ENCODE data around the gene KIR3DL2.
"Not testable (repeated sequence)": the region's sequence is repeated elsewhere in the genome, so short reads cannot be mapped to it uniquely, and the experiment has no call there.

KIR3DL2 gene

DNA sequence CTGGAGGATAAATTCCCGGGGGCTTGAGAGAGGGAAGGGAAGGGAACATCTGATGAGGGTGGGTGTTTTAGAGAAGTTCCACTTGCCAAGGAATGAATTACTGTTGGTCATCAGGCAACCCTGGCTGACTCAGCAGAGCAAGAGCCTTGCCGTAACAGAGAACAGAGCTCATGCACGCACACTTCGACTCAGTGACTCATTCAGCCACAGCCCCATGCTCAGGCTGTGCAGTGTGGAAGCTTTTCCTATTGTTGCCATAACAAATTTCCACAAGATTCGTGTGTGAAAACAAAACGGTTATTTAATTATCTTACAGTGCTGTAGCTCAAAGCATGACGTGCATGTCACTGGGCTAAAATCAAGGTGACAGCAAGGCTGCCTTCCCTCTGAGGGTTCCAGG lies 9.2 kb downstream of the KIR3DL2 start:
- intact Hi-C loops (cut with DNase I); DNase-seq: not testable (repeated sequence)

DNA sequence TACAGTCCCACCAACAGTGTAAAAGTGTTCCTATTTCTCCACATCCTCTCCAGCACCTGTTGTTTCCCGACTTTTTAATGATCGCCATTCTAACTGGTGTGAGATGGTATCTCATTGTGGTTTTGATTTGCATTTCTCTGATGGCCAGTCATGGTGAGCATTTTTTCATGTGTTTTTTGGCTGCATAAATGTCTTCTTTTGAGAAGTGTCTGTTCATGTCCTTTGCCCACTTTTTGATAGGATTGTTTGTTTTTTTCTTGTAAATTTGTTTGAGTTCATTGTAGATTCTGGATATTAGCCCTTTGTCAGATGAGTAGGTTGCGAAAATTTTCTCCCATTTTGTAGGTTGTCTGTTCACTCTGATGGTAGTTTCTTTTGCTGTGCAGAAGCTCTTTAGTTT lies 13.2 kb downstream of the KIR3DL2 start:
- intact Hi-C loops (cut with DNase I); DNase-seq: not testable (repeated sequence)

GRCh38 chr19:54871696-54872095 lies 21.5 kb downstream of the KIR3DL2 start:
- DNase-seq, result no peak
- intact Hi-C loops (cut with DNase I), result no loop called here

- intact Hi-C loops (cut with DNase I), result no loop called here
- DNase-seq, result no peak
Observed at GRCh38 chr19:54873990-54874389, 23.7 kb downstream of the KIR3DL2 start, which contains the start of gene FCAR. FCAR (plus strand) TSS chr19:54874235; CDS start chr19:54874290, 55 bp downstream.

GRCh38 chr19:54875506-54875905 lies 25.3 kb downstream of the KIR3DL2 start:
- intact Hi-C loops (cut with DNase I), result no loop called here
- DNase-seq, result no peak

GRCh38 chr19:54877471-54877870 lies 27.2 kb downstream of the KIR3DL2 start:
- intact Hi-C loops (cut with DNase I), result no loop called here

DNA sequence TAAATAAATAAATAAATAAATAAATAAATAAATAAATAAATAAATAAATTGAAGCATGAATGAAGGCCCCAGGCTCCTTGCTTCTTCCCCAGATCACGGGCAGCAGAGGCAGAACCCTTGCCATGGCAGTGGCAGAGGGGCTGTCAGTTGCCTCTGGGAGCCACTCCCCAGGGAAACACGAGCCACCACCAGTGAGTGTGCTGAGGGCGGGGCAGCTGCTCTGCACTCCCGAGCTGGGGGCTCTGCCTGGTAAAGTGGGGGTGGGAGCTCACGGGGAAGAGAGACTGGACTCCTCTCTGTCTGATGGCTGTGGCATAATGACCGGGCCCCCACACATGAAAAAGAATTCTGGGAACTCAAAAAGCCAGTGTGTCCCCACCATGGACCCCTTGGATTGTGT lies 31.6 kb downstream of the KIR3DL2 start:
- no peak for DNase-seq
- intact Hi-C loops (cut with DNase I), result no loop called here

More at GRCh38 chr19:54877471-54877870, 27.2 kb downstream of the KIR3DL2 start:
- DNase-seq, result no peak

DNA sequence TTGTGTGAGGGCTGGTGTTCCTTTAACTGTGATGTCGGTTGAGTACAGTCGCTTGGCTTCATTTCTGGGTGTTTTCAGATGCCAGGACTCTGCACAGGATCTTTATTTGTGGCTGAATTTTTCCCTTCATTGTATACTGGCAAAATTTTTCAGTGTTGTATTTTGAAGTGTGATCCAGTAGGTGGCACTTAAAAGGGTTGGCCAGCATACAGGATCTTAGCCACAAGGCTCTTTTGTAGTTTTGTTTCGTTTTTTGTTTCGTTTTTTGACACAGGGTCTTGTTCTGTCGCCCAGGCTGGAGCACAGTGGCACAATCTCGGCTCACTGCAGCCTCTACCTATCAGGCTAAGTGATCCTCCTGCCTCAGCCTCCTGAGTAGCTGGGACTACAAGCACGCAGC lies 32.5 kb downstream of the KIR3DL2 start:
- DNase-seq, result no peak
- intact Hi-C loops (cut with DNase I), result no loop called here

- intact Hi-C loops (cut with DNase I), result no loop called here
- DNase-seq, result no peak
Observed at GRCh38 chr19:54883228-54883627, 33.0 kb downstream of the KIR3DL2 start.

DNA sequence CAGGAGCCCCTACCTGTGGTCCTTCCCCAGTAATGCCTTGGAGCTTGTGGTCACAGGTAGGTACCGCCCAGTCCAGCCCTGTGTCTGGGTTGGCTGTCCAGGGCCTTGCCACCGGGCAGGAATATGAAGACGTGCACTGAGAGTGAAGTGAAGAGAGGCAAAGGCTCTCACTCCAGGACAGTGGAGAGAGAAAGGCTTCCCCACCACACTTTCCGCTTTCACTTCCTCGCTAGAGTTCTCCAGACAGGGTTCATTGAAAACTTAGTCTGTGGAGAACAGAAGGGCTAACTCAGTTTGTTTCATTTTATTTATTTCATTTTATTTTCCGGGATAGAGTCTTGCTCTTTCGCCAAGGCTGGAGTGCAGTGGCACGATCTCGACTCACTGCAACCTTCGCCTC lies 38.0 kb downstream of the KIR3DL2 start:
- peak in 1 of 10 donors; percentile 14 for DNase-seq
- intact Hi-C loops (cut with DNase I), result no loop called here

DNA sequence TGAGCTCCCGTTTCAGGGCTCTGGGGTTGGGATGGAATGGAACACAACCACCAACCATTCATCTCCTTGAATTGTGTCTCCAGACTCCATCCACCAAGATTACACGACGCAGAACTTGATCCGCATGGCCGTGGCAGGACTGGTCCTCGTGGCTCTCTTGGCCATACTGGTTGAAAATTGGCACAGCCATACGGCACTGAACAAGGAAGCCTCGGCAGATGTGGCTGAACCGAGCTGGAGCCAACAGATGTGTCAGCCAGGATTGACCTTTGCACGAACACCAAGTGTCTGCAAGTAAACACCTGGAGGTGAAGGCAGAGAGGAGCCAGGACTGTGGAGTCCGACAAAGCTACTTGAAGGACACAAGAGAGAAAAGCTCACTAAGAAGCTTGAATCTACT lies 39.3 kb downstream of the KIR3DL2 start:
- intact Hi-C loops (cut with DNase I), result no loop called here
- DNase-seq, result peak in 1 of 10 donors; percentile 24

GRCh38 chr19:54893406-54893805 lies 43.2 kb downstream of the KIR3DL2 start:
- DNase-seq, result no peak
- intact Hi-C loops (cut with DNase I), result no loop called here

DNA sequence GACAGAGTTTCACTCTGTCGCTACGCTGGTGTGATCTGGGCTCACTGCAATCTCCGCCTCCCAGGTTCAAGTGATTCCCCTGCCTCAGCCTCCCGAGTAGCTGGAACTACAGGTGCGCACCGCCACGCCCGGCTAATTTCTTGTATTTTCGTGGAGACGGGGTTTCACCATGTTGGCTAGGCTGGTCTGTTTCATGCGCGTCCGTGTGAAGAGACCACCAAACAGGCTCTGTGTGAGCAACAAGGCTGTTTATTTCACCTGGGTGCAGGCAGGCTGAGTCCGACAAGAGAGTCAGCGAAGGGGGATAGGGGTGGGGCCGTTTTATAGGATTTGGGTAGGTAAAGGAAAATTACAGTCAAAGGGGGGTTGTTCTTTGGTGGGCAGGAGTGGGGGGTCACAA lies 43.9 kb downstream of the KIR3DL2 start:
- intact Hi-C loops (cut with DNase I), result not testable (repeated sequence)
- peak in 1 of 10 donors; percentile 50 for DNase-seq

DNA sequence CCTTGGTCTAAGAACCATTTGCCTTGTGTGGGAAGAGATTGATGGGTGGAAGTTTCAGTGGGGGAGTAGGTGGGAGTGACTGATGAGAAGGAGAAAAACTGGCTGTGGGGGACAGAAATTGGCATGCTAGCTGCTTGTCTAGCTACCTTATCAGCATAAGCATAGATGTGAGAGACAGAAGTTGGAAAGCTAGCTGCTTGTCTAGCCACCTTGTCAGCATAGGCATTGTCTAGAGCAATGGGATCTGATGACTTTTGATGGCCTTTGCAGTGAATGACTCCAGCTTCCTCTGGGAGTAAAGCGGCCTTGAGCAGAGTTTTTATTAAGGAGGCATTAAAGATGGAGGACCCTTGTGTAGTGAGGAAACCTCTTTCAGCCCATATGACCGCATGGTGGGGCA lies 45.8 kb downstream of the KIR3DL2 start:
- no peak for DNase-seq
- intact Hi-C loops (cut with DNase I), result no loop called here

GRCh38 chr19:54898685-54899084 lies 48.4 kb downstream of the KIR3DL2 start:
- intact Hi-C loops (cut with DNase I), result not testable (repeated sequence)
- peak in 2 of 10 donors; percentile 2 to 38 for DNase-seq

DNA sequence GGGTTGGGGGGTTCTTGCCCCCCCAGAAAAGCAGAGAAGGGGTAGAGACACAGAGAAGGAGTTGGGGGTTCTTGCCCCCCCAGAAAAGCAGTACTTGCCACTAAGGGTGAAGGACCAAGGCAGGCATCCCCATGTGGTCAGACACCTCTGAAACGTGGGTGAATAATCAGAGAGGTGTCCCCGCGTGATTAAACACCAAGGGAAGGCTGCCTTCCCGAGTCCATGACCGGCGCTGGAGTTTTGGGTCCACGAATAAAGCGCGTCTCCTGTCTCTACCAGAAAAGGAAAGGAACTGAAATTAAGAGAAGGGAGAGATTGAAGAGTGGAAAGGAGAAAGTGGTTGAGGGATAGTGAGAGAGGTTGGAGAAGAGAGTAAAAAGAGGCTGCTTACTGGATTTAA lies 49.4 kb downstream of the KIR3DL2 start:
- DNase-seq, result peak in 2 of 10 donors; percentile 8 to 57
- intact Hi-C loops (cut with DNase I), result not testable (repeated sequence)

DNA sequence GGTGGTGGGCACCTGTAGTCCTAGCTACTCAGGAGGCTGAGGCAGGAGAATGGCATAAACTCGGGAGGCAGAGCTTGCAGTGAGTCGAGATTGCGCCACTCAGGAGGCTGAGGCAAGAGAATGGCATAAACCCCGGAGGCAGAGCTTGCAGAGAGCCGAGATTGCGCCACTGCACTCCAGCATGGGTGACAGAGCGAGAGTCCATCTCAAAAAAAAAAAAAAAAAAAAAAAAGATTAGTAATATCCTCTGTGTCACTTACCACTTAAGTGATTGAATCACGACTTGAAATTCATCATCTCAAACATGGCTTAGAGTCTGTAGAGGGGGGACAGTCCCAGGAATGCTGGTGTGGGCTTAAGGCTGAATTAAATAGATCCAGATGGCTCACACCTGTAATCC lies 50.9 kb downstream of the KIR3DL2 start:
- peak in 2 of 10 donors; percentile 9 to 18 for DNase-seq
- intact Hi-C loops (cut with DNase I), result not testable (repeated sequence)

DNA sequence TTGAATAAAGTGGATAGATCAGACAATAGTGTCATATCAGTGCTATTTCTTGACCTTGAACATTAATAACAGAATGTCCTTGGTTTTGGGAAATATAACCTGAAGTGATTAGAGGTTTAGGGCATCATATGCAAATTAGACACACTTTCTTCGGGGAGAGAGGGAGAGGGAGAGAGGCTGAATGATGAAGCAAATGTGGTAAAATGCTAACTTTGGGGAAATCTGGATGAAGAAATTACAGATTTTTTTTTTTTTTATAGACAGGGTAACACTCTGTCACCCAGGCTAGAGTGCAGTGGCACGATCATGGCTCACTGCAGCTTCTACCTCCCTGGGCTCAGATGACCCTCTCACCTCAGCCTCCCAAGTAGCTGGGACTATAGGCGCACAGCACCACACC lies 51.8 kb downstream of the KIR3DL2 start:
- no peak for DNase-seq
- intact Hi-C loops (cut with DNase I), result no loop called here

DNA sequence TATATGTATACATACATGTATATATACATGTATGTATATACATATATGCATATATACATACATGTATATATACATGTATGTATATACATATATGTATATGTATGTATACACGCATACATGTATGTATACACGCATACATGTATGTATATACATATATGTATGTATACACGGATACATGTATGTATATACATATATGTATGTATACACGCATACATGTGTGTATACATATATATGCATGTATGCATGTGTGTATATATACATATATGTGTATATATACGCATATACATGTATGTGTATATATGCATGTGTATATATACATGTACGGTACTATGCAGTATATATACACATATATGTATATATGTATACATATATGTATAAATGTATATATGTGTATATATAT lies 53.1 kb downstream of the KIR3DL2 start:
- DNase-seq, result no peak
- intact Hi-C loops (cut with DNase I), result no loop called here

GRCh38 chr19:54904261-54904660 lies 54.0 kb downstream of the KIR3DL2 start:
- DNase-seq; intact Hi-C loops (cut with DNase I): not testable (repeated sequence)

- intact Hi-C loops (cut with DNase I), result no loop called here
- no peak for DNase-seq
Observed at GRCh38 chr19:54905421-54905802, 55.2 kb downstream of the KIR3DL2 start.

DNA sequence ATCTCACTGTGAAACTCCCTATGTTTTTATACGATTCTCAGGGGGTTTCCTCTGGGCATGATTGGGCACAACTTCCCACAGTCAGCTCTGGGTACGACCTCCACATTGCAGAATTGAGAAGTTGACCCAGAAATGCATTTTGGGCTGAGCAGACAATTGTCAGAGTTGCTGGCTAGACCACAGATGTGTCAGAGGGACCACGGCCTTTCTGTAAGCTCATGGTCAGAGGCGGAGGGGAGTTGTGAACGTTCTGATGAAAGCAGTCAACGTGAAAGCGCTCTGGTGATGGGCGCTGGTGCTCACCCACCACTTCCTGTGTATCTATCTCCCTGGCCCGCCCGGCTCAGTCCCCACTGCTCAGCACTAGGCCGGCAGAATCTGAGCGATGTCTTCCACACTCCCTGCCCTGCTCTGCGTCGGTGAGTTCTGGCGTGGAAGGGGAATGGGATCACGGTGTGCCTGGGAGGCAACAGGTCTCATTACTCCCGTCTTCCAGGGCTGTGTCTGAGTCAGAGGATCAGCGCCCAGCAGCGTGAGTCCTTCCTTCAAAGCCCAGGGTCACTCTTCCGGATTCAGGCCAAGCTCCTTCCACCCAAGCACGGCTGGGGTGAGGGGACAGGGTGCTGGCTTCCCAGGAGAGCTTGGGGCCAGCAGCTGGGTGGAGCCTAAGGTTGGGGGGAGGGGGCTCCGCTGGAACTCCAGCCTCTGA lies 55.7 kb downstream of the KIR3DL2 start, which contains the start of gene NCR1:
Gene NCR1 (plus strand): TSS at position 346 of the 709 bp plus-strand sequence. CDS start 40 bp downstream, at position 386.
- intact Hi-C loops (cut with DNase I), result no loop called here

More for the DNA sequence above, 55.7 kb downstream of the KIR3DL2 start, which contains the start of gene NCR1:
- peak in 1 of 10 donors; percentile 23 for DNase-seq

All from posterior cingulate gyrus (tissue), 11 donors.